ENCODE results near the gene FANCD2. TPM values are rescaled to one million over a fixed set of nuclear protein-coding genes. Genes with fewer than 3 reads are reported as not detected.

The FANCD2 gene
- total and polyA plus RNA-seq, 4 donors, result 0.76 to 24.6 (median 0.84) TPM

GRCh38 chr3:10019326-10019725 is 6.9 kb upstream of the FANCD2 start:
- DNase-seq (ENCODE audit: low spot score), result no peak
- TF ChIP-seq CTCF (IDR thresholded peaks at IDR 0.05; ENCODE audit: low read depth, low read length, missing input control), result no peak
- no peak for TF ChIP-seq TAF1 (conservative IDR thresholded peaks at IDR 0.05)
- TF ChIP-seq HNF4G (IDR thresholded peaks at IDR 0.05), result no peak
- TF ChIP-seq GABPA (IDR thresholded peaks at IDR 0.05 in 1 of 2, conservative IDR thresholded peaks at IDR 0.05 in 1 of 2), result no peak
- TF ChIP-seq YY1 (IDR thresholded peaks at IDR 0.05), result no peak
- TF ChIP-seq JUND (IDR thresholded peaks at IDR 0.05), result no peak
- TF ChIP-seq MAX (IDR thresholded peaks at IDR 0.05), result no peak
- no peak for TF ChIP-seq NR2F2 (IDR thresholded peaks at IDR 0.05)
- no peak for TF ChIP-seq SP1 (IDR thresholded peaks at IDR 0.05)

GRCh38 chr3:10021856-10022775 is 4.1 kb upstream of the FANCD2 start:
- no peaks in the 10 kb centered on the region for H3K9me3 ChIP-seq (ENCODE audit: control insufficient read depth in 4 of 4, low read length in 3 of 4)
- no peaks in the 10 kb centered on the region for H3K27me3 ChIP-seq (ENCODE audit: control insufficient read depth in 4 of 4, insufficient read depth in 4 of 4, low read length in 3 of 4)
- peaks cover 3 to 23% (median 21%) of the 10 kb centered on the region in 4 donors for H3K4me1 ChIP-seq (ENCODE audit: control insufficient read depth in 4 of 4, insufficient read depth in 4 of 4, low read length in 3 of 4)
- TF ChIP-seq EGR1 (IDR thresholded peaks at IDR 0.05; ENCODE audit: low read depth in 2 of 2), result no peak
- no peak for TF ChIP-seq JUND (IDR thresholded peaks at IDR 0.05)
- no peak for TF ChIP-seq REST (IDR thresholded peaks at IDR 0.05)
- no peak for TF ChIP-seq RXRA (IDR thresholded peaks at IDR 0.05)
- no peak for TF ChIP-seq YY1 (IDR thresholded peaks at IDR 0.05)
- no peak for TF ChIP-seq GABPA (IDR thresholded peaks at IDR 0.05 in 1 of 2, conservative IDR thresholded peaks at IDR 0.05 in 1 of 2)
- no peak for TF ChIP-seq MAX (IDR thresholded peaks at IDR 0.05)
- no peak for TF ChIP-seq RAD21 (IDR thresholded peaks at IDR 0.05)
- no peak for TF ChIP-seq HNF4A (conservative IDR thresholded peaks at IDR 0.05)
- no peak for TF ChIP-seq FOXA1 (IDR thresholded peaks at IDR 0.05)
- no peak for TF ChIP-seq FOXA2 (IDR thresholded peaks at IDR 0.05)
- TF ChIP-seq ATF3 (IDR thresholded peaks at IDR 0.05), result no peak
- TF ChIP-seq NR2F2 (IDR thresholded peaks at IDR 0.05), result no peak
- WGBS, result 95% methylated on average over 9 of the region's 9 CpGs
- no peak overlapping the region for H3K9ac ChIP-seq (ENCODE audit: low read depth in 1 of 2, low read length in 2 of 2)
- DNase-seq (ENCODE audit: low spot score), result no peak
- no peak overlapping the region for H3K4me3 ChIP-seq (ENCODE audit: low read depth in 1 of 3, low read length in 3 of 3)
- peaks cover 4 to 30% (median 16%) of the 10 kb centered on the region in 4 donors for H3K36me3 ChIP-seq (ENCODE audit: control insufficient read depth in 4 of 4, insufficient read depth in 3 of 4, low read depth in 1 of 4, low read length in 3 of 4)
- no peak overlapping the region for H3K27ac ChIP-seq (ENCODE audit: low read depth in 1 of 2, low read length in 2 of 2)

More at GRCh38 chr3:10019326-10019725, 6.9 kb upstream of the FANCD2 start:
- no peaks in the 10 kb centered on the region for H3K4me1 ChIP-seq (ENCODE audit: control insufficient read depth in 4 of 4, insufficient read depth in 4 of 4, low read length in 3 of 4)
- no peak overlapping the region for H3K27ac ChIP-seq (ENCODE audit: low read depth in 1 of 2, low read length in 2 of 2)
- peaks cover 4 to 30% (median 16%) of the 10 kb centered on the region in 4 donors for H3K36me3 ChIP-seq (ENCODE audit: control insufficient read depth in 4 of 4, insufficient read depth in 3 of 4, low read depth in 1 of 4, low read length in 3 of 4)
- H3K27me3 ChIP-seq (ENCODE audit: control insufficient read depth in 4 of 4, insufficient read depth in 4 of 4, low read length in 3 of 4), result no peaks in the 10 kb centered on the region
- H3K9me3 ChIP-seq (ENCODE audit: control insufficient read depth in 4 of 4, low read length in 3 of 4), result no peaks in the 10 kb centered on the region
- 93% methylated on average over 5 of the region's 5 CpGs for WGBS
- no peak overlapping the region for H3K9ac ChIP-seq (ENCODE audit: low read depth in 1 of 2, low read length in 2 of 2)
- no peak overlapping the region for H3K4me3 ChIP-seq (ENCODE audit: low read depth in 1 of 3, low read length in 3 of 3)
